Gastroesophageal sphincter (tissue), 3 donors: ENCODE measurements around the gene LEKR1.

Source experiments
- CTCF ChIP-seq, 4 experiments: fragments of 200-600 bp in 2 of 4; fragments of 450-650 bp in 2 of 4; sonication (generic) in 1 of 4; IDR thresholded peaks; one replicate each; pipeline ENCODE4 v1.5.1; 2017 to 2019; ENCODE audit warnings: antibody characterized with exemption in 4 of 4, mild to moderate bottlenecking in 2 of 4, moderate library complexity in 2 of 4
- POLR2A ChIP-seq, 2 donors: fragments of 450-650 bp; IDR thresholded peaks; one replicate each; pipeline ENCODE4 v1.6.1; 2017; ENCODE audit warnings: antibody characterized with exemption in 2 of 2, mild to moderate bottlenecking in 2 of 2, moderate library complexity in 1 of 2
- POLR2AphosphoS5 ChIP-seq: sonication (generic); formaldehyde crosslinking; IDR thresholded peaks from one replicate; pipeline ENCODE4 v1.6.1; 2017; ENCODE audit warnings: antibody characterized with exemption

GRCh38 chr3:157051055-157051454 lies 224.9 kb downstream of the LEKR1 start:
- TF ChIP-seq CTCF (IDR thresholded peaks at IDR 0.05) (no peak), POLR2A (IDR thresholded peaks at IDR 0.05) (no peak), POLR2AphosphoS5 (no peak)
